Measurements from ENCODE around the gene WDR91.

The WDR91 gene

DNA sequence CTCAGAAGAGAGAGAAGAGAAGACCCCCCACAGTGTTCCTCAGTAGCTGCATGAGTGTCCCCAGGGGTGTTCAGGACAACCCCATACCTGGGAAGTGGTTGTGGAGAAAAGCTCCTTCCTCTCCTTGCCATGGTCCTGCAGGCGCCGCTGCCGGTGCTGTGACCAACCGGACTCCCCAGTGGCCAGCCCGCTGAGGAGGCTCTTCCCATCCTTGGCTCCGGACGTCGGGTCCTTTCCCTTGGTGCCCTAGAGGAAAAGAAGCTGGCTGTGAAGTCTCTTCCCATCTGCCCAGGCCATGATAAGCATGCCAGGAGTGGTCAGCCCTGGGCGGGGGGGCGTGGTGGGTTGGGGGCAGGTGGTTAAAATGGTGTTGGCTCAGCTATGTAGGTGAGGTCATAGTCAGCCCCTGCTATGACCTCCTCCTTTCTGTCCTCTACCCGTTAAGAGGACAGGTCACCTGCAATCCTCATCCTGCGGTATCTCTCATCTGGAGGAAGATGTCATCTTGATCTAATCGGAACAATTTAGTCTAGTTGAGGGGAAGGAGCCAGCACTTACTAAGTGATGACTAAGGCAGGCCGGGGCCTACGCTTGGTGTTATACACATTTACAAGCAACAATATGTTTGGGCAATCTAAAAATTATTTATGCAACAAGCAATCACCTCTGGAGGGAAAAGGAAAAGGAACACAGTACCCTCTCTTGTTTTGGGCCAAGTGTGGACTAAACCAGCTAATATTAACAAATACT, 13.2 kb downstream of the WDR91 start:
- DNase-seq (ENCODE audit: low spot score): no peak

DNA sequence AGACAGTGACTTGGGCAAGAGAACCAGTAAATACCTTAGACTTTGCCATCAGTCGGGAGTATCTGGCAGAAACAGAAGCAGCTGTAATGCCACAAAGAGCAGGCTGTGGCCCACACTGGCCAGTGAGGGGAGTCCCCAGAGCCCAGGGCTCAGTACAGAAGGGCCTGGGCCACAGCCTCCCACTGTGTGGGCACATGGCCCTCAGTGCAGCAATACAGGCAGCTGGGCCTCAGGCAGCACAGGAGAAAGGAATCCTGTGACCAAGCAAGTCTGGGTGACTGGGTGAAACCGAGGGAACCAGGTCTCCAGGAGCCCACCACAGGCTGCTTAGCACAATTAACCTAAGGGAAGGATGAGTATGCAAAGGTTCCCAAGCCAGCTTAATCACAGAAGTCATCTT, 14.0 kb downstream of the WDR91 start:
- DNase-seq (ENCODE audit: low spot score): no peak

DNA sequence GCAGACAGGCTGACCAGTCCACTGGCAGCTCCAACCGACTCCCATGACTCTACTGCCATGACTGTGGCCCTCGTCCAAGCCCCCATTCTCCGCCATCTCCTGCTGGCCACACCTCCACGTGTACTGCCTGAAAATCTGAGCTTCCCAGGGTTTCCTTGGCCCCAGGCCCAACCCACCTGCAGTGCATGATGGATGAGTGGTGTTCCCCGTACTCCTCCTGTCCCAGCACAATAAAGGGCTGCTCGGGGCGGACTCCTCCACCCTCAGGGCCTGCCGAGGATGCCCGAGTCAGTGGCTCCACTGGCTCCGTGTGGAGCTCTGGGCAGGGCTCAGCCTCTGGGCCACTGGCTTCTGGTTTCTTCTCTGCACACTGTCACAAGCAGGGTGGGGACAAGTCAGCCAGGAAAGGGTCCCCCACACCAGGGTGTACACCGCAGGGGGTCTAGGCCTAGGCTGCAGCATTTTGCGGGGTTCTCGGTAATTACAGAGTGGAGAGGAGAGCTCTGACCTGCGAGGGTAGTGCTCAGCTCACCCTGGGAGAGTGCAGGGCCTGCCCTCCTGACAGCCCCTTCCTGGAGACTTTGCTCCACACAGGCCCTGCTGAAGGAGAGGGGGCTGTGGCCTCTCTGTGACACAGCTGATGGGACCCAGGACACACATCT, 15.2 kb downstream of the WDR91 start:
- DNase-seq (ENCODE audit: low spot score): no peak

DNA sequence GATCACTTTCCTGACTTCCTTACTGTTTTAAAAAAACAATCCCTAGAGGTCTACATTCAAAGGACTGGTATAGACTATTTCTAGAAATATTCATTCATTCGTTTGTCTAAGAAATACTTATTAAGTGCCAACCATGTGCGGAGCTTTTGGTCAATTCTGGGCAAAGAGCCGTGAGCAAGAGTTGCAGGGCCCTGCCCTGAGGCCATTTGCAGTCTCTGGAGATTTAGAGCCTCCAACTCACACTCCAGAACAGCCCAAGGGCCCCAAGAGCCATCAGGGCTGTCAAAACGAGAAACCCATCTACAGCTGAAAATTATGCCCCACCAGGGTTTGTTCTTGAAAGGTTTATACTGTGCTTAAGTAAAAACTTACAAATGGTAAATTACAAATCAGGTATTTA, 16.2 kb downstream of the WDR91 start:
- no peak for DNase-seq (ENCODE audit: low spot score)

DNA sequence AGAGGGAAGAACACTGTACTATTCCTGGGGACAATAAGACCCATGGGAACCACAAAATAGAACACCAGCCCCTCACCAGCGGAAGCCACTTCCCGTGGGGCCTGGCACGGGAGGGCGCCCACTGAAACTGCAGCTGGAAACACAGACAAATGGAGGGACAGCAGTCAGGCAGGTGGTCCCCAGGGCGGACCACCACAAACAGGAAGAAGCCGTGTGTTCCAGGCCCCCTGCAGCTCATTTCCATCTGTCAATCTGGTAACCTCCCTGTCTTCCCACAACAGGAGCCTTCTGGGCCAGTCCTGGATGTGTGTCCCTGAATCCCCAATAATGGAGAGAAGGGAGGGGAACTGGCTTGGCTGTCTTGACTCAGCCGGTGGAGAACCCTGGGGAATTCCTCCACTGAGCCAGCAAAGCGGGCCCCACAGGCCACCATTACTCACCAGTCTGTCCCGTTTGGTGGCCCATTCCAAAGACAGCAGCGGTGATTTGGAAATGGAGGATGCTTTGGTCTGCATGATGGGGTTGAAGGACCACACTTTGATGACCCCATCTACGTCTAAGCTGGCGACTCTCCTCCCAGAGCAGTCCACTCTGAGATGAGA, 16.7 kb downstream of the WDR91 start:
- DNase-seq (ENCODE audit: low spot score): no peak

DNA sequence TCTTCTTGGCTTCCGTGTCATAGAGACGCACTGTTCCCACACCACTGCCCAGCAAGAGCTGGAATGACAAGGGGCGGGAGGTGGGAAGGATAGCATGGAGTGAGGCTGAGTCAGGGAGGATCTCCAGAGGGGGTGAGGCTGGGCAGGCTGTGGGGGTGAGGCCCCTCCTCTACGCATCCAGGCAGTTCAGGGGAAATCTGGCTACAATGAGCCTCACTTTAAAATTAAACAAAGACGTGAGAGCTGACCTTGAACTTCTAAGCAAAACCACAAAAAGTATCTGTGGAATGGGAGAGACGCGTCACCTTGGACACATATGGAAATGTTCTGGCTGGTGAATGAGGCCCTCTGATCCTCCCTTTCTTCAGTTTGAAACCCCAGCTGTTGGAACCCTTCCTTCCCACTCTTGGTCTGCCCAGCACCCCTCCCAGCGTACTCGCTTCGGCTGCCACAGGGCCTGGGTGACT, 17.7 kb downstream of the WDR91 start:
- no peak for DNase-seq (ENCODE audit: low spot score)

DNA sequence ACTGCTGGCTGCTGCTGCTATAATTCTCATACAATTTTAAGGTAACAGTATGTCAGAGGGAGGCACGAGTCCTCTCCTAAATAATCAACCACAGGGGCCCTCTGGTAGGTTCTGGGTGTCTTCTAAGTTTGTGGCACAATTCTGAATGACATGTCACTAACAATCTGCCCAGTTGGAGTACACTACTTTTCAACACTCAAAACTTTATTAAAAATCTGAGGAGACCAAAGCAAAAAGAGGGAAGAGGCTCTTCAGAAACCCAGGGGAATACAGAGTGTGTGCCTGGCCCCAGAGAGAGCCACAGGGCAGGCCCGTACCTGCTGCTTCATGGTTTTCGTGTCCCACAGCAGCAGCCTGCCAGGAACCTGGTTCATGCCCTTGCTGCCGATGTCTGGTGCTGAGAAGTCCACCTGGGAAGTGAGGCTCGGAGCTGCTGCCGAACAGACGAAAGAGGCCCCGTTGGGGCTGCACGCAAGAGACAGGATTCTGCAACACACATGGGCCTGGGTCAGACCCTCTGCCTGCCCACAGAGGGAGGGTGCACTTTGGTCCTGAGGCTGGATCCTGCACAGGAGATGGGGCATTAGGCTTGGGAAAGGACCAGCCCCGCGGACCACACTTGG, 18.3 kb downstream of the WDR91 start:
- DNase-seq (ENCODE audit: low spot score): no peak

DNA sequence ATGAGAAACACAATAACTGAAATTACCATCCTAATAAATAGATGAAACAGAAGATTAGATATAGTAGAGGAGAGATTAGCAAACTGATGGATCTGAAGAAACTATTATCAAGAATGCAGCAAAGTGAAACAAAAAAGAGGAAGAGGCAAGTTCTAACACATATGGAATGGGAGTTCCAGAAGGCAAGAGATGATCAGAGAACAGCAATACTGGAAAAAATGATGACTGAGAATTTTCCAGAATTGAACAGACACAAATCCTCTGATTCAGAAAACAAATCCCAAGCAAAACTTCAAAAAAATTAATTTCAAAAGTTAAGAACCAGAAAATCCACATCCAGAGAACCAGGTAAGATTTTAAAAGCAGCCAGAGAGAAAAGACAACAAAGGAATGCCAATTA, 20.6 kb downstream of the WDR91 start:
- no peak for DNase-seq (ENCODE audit: low spot score)

DNA sequence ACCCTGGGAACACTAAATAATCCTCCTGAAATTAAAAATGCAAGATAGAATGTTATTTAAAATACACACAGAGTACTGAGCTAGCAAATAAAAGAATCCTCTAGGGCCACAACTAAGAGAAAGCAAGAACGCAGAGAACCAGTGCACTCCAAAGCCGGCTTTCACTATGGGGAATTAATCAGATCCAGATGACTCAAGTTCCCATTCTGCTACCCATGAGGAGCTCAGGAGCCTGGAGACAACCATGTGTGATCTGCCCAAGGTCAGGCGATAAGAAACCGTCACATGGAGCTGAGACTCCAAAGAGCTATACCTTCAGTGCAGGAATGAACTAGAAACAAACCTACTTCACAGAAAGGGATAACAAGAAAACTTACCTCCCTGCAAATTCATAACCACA, 21.4 kb downstream of the WDR91 start:
- DNase-seq (ENCODE audit: low spot score): no peak

DNA sequence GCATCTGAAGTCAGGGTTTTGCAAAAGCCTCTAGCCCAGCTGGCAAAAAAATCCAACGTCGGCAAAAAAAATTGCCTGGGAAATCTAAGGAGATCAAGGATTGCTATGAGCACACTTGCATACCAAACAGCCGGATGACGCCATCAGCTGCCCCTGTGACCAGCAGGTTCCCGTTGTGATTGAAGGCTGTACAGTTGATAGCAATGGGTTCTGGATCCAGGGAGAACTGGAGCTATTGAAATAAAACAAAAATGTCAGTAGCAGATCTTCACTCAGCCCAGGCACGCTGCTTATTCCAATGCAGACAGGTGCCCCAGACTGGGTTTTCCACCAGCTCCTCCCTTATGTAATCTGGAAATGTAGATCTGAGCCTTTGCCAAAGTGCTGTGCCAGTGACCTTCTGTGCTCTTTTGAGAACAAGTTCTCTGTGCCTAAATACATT, 22.1 kb downstream of the WDR91 start:
- no peak for DNase-seq (ENCODE audit: low spot score)

DNA sequence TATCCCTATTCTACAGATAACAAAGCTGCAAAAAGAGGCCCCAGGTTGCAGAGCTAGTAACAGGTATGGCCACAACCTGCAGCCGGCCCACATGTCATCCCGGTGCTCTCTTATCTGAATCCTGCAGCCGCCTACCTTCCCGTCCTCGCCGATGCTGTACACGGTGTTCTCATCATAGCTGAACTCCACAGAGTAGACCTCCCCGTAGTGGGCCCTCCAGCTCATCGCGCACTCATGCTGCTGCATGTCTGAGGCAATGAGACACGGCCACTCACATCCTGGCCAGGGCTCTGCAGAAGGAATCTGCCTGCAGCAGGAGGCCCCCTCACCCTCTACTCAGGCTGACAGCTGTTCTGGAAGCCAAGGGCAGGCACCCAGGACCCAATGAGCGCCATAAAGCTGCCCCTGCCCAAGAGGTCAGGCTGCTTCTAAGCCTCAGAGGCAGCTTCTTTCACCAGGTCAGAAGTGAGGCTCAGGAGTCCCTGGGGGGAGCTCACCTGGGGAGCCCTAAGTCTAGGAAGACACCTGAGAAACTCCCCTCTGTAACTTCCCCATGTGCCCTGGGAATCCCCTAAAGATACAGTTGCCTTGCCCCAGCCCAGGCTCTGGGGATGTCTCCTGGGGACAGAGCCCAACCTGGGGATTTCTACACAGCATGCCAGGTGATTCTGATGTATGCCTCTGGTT, 22.9 kb downstream of the WDR91 start:
- DNase-seq (ENCODE audit: low spot score): no peak

DNA sequence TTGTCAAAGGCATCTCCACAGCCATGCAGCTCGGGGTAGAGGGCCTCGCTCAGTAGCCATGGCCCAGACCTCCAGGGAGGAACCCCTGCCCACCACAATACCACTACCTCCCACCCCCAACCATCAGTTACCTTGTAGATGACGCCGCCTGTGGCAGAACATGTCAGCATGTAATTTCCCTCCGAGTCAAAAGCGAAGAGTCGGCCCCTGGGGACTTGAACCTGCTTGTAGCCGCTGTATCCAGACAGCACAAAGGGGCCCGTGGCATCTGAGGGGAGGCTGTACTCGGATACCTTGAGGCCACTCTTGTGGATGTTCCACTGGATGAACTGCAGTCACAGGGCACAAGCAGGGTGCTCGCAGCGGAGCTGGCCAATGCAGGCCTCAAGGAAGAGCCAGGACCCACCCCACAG, 24.5 kb downstream of the WDR91 start:
- no peak for DNase-seq (ENCODE audit: low spot score)

DNA sequence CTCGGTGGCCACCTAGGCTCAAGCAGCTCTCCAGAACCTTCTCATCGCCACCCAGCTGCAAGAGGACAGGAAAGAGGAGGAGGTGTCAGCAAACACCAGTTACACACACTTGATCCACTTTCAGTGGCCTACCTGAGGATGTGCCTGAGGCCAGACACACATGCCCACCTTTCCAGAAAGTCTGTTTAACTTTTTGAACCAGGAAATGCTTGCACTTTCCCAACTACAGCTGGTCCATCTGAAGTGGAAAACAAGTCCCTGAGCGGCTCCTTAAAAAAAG, 25.1 kb downstream of the WDR91 start:
- no peak for DNase-seq (ENCODE audit: low spot score)

DNA sequence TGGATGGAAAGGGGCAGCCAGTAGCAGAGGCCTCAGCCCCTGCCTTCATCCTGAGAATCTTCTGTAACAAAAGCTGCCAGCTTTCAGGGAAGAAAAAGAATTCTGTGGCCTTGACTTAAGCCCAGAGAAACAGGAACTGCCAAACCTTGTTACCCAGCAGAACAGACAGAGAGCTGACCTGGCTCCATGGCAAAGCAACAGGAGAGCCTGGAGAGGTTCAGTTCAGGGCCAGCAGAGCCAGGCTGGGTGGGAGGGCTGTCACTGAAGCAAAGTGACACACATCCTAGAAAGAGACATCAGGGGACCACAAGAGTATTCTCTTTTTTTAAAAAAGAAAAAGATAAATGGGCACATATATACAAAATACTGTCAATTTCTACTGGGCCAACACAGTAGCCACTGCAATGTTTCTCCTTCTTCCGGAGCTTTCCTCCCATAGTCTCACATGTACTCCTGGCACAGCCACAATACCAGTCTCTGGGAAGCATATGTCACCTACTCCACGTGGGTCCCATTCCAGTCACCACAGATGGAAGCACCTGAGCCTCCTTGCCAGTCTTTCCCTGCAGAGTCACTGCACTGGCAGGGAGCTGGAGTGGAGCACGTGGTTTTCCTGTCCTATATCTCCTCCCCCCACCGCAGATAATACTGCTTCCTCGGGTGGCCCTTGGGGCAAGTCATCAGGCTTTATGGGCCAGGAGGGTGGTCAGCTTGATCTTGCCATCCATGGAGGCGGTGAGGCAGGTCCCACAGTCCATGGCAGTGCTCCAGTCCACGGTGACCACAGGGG, 25.7 kb downstream of the WDR91 start:
- no peak for DNase-seq (ENCODE audit: low spot score)

DNA sequence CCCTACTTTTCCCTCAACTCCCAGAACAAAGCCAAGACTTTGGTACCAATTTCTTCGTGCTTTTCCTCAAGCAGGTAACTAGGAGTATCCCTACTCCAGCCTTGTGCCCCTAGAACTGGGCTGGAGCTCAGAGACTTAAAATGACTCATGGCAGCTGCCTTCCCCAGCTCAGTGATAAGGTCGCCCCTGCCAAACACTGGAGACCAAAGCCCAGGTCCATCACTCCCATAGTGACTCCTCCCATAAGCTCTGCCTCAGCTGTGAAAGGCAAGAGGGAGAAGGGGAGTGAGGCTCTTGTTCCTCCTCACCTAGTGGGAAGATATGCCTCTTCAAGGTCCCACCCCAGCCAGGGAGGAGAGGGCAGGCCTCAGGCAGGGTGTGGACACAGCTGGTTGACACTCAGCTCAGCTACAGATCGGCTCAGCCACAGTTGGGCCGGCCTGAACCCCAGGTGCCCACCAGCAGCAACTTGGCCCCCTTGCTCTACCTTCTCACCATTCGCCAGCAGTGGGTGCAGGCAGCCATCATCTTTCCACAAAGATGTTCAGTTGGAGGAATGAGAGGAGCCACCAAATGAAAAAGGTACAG, 27.0 kb downstream of the WDR91 start:
- no peak for DNase-seq (ENCODE audit: low spot score)

DNA sequence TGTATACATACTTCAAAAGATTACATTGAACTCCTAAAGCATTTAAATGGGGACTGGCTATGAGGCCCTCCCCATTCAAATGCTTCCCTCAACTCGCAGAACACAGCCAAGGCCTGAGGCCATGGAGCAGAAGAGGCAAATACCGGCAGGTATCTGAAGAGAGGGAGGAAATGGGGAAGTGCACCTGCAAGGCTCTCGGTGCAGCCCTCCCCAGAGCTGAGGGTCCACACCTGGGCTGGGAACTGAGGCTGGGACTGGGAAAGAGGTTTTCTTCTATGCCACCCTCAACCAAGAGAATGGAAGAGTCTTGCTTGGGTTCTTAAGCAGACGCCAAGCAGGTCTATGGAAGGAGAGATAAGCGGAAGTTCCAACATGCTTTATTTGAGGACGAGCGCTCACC, 27.8 kb downstream of the WDR91 start:
- no peak for DNase-seq (ENCODE audit: low spot score)

DNA sequence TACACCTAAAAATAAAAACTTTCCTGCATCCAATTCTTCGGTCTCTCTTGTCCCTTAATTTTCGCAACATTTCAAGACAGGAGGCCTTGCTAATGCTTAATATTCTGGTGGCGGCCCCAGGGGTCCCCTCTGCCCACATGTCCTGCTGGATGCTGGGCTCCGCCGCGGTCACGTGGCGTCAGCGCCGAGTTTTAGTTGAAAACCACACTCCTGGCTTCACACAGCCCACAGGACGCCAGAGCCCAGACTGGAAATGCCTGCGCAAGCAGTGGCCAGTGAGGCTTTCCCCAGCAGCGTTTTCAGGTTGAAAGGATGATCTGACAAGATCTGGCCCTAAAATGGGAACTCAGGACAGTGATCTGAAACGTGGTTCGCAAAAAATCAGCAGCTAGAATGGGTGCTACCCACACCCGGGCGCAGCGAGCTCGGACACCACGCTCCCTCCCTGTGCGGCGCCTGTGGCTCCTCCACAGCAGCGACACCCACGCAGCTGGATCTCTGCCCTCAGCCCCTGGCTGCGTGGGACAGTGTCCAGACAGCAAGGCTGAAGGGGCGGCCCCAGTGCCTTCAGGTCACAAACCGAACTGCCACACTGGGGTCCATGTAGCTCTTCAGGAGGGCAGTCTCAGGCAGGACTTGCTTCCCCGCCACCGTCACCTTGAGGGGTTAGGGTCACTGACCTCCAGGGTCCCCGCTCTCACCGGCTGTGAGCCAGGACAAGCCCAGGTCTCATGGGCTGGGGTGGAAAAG, 29.2 kb downstream of the WDR91 start:
- DNase-seq (ENCODE audit: low spot score): no peak

DNA sequence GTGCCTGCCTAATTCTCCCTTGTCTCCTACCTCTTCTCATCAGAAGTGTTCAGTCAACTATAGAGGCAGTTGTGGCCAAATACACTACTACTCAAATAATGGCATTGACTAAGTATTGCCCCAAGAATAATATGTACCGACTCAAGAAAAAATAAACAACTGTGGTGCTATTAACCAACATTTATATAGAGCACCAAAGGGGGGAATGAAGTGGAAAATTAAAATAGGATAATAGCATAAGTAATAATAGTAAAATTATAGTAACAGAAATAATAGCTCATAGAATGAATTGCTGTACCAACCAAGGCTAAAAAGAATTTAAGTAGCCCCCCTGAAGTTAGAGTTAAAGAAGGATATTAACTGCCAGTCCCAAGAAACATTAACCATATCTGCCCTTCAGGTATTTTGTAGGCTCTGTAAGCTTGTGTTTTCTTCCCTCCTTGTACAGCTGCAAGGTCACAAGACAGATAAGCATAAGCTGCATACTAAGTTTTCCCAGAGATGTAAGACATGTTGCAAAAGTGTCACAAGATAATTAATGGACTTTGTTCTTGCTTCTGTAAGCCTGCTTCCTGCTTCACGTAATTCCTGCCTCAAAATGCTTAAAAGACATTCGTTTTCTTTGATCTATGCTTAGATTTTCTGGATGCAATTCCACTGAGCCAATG, 29.9 kb downstream of the WDR91 start:
- DNase-seq (ENCODE audit: low spot score): no peak

DNA sequence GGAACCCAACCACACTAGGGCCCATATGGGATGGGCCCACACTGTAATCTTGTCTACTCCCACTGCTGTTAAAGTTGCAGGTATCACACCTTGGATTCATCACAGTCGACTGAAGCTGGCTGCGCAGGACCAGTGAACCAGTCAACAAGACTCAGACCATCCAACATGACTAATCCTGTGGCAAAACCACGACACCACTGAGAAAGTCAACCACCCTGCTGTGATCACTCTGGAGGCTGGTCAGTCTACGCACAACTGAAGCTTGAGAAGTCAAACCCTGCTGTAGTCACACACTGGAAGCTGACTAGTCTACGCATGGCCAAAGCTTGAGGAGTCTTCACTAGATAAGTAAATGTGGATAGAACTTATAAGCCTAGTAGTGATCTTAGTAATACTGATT, 31.2 kb downstream of the WDR91 start:
- no peak for DNase-seq (ENCODE audit: low spot score)

DNA sequence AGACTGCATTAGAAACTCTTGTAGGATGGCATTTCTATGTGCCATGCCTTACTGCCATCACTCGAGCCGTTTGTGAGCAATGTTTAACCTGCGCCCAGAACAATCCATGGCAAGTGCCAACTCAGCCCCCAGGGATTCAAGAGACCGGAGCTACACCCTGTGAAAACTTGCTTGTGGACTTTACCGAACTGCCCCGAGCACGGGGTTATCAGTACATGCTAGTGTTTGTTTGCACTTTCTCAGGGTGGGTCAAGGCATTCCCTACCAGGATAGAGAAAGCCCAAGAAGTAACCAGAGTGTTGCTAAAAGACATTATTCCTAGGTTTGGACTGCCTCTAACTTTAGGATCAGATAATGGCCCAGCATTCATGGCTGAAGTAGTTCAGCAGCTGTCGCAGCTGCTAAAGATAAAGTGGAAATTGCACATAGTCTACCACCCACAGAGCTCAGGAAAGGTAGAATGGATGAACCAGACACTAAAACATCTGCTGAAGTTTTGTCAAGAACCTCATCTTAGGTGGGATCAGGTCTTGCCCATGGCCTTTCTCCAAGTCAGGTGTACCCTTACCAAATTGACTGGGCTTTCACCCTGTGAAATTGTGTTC, 31.9 kb downstream of the WDR91 start:
- DNase-seq (ENCODE audit: low spot score): no peak

Data from activated CD4-positive, alpha-beta T cell treated with anti-CD3 and anti-CD28 coated beads, Interleukin-2, Interleukin-4, amounts not matched to agents 100 ng/mL and 50 ng/mL, durations not matched to agents 16 hours and 8 hours (primary cell).